ENCODE results near the gene HPCAL1. TPM values are rescaled to one million over a fixed set of nuclear protein-coding genes. Genes with fewer than 3 reads are reported as not detected.

The HPCAL1 gene
- total RNA-seq (2014; rRNA removed) (312 and 339 TPM in 2 replicates), Bru-seq, nascent RNA (percentile 91 among the genes with signal in this experiment), BruChase-seq, experiment 1, labeled RNA remaining after a 6-hour chase (percentile 90 among the genes with signal in this experiment), BruChase-seq, experiment 2, labeled RNA remaining after a 2-hour chase (percentile 94 among the genes with signal in this experiment)
- long read RNA-seq, transcript HPCAL1-201 (5 exons, 1,751 nt) = major isoform, 542 of 751 reads
- long read RNA-seq, partial matches to known transcripts = 16 of 751 reads
- long read RNA-seq, other reads (novel, unspliced or antisense) = 193 of 751 reads

DNA sequence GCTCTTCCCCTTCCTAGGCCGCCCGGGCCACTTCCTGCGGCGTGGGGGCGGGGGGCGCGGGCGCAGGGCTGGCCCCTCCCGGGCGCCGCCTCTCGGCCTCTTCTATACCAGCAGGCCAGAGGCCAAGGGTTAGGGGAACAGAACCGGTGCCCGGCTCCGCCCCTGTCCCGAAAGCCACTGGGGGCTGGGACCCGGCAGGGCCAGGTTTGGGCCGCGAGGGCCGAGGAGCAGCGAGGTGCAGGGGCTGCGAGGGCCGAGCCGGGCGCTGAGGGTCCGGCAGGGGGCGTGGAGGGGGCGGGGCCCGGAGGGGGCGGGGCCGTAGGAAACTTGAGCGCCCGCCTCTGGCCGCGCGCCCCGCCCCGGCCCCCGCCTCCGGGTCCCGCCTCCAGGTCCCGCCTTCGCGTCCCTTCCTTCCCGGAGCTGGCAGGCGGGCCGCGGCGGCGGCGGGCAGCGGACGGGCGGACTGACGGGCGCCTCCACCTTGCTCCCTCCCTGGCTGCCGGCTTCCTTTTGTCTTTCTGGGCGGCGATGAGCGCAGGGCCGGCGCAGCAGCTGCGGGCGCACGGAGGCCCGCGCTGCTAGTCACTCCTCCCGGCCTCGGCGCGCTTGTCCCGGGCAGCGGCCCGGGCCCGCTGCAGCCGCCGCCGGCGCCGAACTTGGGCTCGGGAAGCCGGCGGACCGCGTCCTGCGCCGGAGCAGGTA is at the start of gene HPCAL1:
Gene HPCAL1 (plus strand): TSS at position 426 of the 702 bp plus-strand sequence. CDS start 116,854 bp downstream, outside the sequence.
- Histone ChIP-seq H3K4me2 (ENCODE audit: low read length) (peak within 1 kb of the TSS; percentile 83), H3K36me3 (ENCODE audit: low read depth, low read length) (peaks cover 3% of the 10 kb centered on the region), H3K4me3 (ENCODE audit: low read length) (peak within 1 kb of the TSS; percentile 99), H3K79me2 (ENCODE audit: low read length) (peaks cover 49% of the 10 kb centered on the region), H3K27ac (ENCODE audit: low read length) (peak within 1 kb of the TSS; percentile 68), H3K9me2 (replicated peaks; ENCODE audit: low read length) (no peaks in the 10 kb centered on the region), H3K4me1 (ENCODE audit: insufficient read depth, low read length) (peaks cover 65% of the 10 kb centered on the region), H3K9me3 (ENCODE audit: low read length) (no peaks in the 10 kb centered on the region), H3K9ac (ENCODE audit: low read length) (peak within 1 kb of the TSS; percentile 93), H2AFZ (ENCODE audit: low read length) (peak within 1 kb of the TSS; percentile 24; the same call in 1 of the 2 replicates), H4K20me1 (ENCODE audit: low read length) (peaks cover 44% of the 10 kb centered on the region), H3K27me3 (ENCODE audit: low read length) (no peaks in the 10 kb centered on the region), H3F3A (ENCODE audit: low read length, unreplicated experiment) (peaks cover 8% of the 10 kb centered on the region)
- CTCF ChIA-PET = interaction anchor here (1.0 to 1.6 kb wide), 4 partner anchors 13 to 107 kb away, joined by 3 to 13 read pairs (median 5); no protein-coding TSS in a partner anchor
- ATAC-seq = peak; percentile 61
- peak; percentile 84 for DNase-seq
- intact Hi-C loops (cut with micrococcal nuclease) = loop anchor here (1.0 to 5.0 kb wide), 3 partner anchors 107 to 180 kb away; partner anchors contain the start of gene RRM2
- POLR2A ChIA-PET (ENCODE audit: unreplicated experiment) = interaction anchor here (0.9 to 1.0 kb wide), 2 partner anchors 20 to 132 kb away, joined by 3 to 8 read pairs; no protein-coding TSS in a partner anchor
- BruUV-seq (replicated peaks) = no TSS peak
- TF ChIP-seq EZH2phosphoT487 (IDR thresholded peaks at IDR 0.05; ENCODE audit: borderline replicate concordance, low read length) = no peak
- TF ChIP-seq EZH2 (IDR thresholded peaks at IDR 0.05; ENCODE audit: low read length, unreplicated experiment) = no peak
- peak; percentile 54 for TF ChIP-seq CTCF (conservative IDR thresholded peaks at IDR 0.05; ENCODE audit: low read depth, low read length)

- H3K9ac ChIP-seq (ENCODE audit: low read length) = 0 out of 2 replicates have a peak overlapping the region, but pooled peaks have one; percentile 5
- H4K20me1 ChIP-seq (ENCODE audit: low read length) = no peaks in the 10 kb centered on the region
- CTCF ChIA-PET = interaction anchor here (0.7 kb wide), 1 partner anchor 157 kb away, joined by 3 read pairs; no protein-coding TSS in a partner anchor
- ATAC-seq (no peak; the same call in 1 of the 2 replicates), DNase-seq (no peak)
- BruUV-seq (replicated peaks) = no TSS peak
- peaks cover 23% of the 10 kb centered on the region for H3K4me1 ChIP-seq (ENCODE audit: insufficient read depth, low read length)
- peaks cover 3% of the 10 kb centered on the region; the same call in 1 of the 2 replicates for H3K36me3 ChIP-seq (ENCODE audit: low read depth, low read length)
- no peaks in the 10 kb centered on the region for H3K79me2 ChIP-seq (ENCODE audit: low read length)
- H3K9me3 ChIP-seq (ENCODE audit: low read length) = peaks cover 17% of the 10 kb centered on the region; the same call in 1 of the 2 replicates
- no peaks in the 10 kb centered on the region for H3F3A ChIP-seq (ENCODE audit: low read length, unreplicated experiment)
- peak overlapping the region; percentile 27 for H3K27ac ChIP-seq (ENCODE audit: low read length)
- no peak for TF ChIP-seq EZH2 (IDR thresholded peaks at IDR 0.05; ENCODE audit: low read length, unreplicated experiment)
- no peak for TF ChIP-seq EZH2phosphoT487 (IDR thresholded peaks at IDR 0.05; ENCODE audit: borderline replicate concordance, low read length)
- TF ChIP-seq CTCF (conservative IDR thresholded peaks at IDR 0.05; ENCODE audit: low read depth, low read length) = no peak
- no peaks in the 10 kb centered on the region for H3K9me2 ChIP-seq (replicated peaks; ENCODE audit: low read length)
- POLR2A ChIA-PET (ENCODE audit: unreplicated experiment) = no interaction called here
- H2AFZ ChIP-seq (ENCODE audit: low read length) = 0 out of 2 replicates have a peak overlapping the region, but pooled peaks have one; percentile 14
- H3K27me3 ChIP-seq (ENCODE audit: low read length) = no peaks in the 10 kb centered on the region
- H3K4me3 ChIP-seq (ENCODE audit: low read length) = no peak overlapping the region
- intact Hi-C loops (cut with micrococcal nuclease) = no loop called here
- H3K4me2 ChIP-seq (ENCODE audit: low read length) = peak overlapping the region; percentile 21
These were observed 48.9 kb upstream of the HPCAL1 start for GRCh38 chr2:10253596-10254372.
